Measurements from ENCODE around the gene PARD3.
A peak's percentile ranks its signal among the peaks of the same experiment; 100 is the strongest.
"Not testable (repeated sequence)": the region's sequence is repeated elsewhere in the genome, so short reads cannot be mapped to it uniquely, and the experiment has no call there.

PARD3 gene

GRCh38 chr10:34655286-34656170, 159.6 kb downstream of the PARD3 start:
- DNase-seq (ENCODE audit: insufficient read length, low spot score) (no peak), FAIRE-seq (peak; percentile 84)

DNA sequence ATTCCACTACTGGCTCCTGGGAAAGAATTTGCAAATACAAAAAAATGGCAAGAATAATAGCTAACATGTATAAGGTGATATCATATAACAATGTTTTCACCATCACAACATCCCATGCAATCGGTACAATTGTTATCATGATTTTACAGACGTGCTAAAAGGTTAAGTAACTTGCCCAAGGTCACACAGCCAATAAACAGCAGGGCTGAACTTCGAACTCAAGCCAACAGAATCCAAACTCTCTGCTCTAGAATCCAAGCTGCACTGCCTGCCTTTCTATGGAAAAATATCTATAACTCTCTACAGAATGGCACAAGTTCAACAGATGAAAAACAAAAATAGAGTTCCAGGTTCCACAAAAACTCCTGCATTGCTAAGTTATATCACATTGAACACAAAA, 160.9 kb downstream of the PARD3 start:
- FAIRE-seq, result no peak
- no peak for DNase-seq (ENCODE audit: insufficient read length, low spot score)

DNA sequence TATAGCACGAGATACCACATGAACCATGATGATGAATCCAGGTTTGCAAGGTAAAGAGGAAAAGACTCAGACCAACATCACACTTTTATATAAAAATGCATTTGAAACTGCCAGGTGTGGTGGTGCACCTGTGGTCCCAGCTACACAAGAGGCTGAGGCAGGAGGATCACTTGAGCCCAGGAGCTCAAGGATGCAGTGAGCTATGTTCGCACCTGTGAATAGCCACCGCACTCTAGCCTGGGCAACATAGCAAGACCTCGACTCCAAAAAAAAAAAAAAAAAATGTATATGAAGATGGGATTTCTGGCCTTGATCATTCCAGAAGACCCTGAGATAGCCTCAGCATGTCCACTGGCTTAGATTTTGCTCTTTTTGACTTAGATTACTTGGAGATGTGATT, 161.6 kb downstream of the PARD3 start:
- DNase-seq (ENCODE audit: insufficient read length, low spot score), result no peak
- no peak for FAIRE-seq

DNA sequence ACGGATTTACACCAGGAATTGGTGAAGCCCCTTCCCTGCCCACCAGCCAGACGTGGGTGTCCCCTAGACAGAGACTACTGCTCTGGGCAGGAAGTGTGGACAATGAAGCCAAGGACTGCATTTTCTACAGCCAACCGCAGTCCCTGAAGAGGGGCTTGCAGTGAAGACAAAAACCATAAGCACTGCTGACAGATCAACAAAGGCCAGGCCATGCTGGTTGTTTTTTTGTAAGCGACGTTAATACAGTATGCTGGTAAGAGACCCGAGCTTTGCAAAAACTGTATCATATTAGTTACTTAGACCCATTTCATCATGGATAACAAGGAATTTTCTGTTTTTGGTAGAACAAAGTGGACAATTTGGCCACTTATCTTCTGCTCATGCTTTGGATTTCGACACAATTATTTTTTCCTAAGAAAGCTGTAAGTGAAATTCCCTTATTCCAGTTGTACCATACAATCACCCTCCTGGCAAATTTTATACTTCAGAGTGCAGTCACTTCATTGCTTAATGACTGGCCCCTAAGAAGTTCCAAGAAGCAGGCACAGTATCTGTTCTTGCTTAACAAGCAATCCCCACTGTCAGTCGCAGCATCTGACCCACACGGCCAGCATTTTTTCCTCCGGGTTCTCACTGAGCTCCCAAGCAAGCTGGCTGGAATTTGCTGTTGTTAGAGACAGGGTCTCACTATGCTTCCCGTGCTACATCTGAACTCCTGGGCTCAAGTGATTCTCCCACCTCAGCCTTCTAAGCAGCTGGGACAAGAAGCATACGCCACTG, 163.5 kb downstream of the PARD3 start:
- no peak for FAIRE-seq
- DNase-seq (ENCODE audit: insufficient read length, low spot score), result no peak

DNA sequence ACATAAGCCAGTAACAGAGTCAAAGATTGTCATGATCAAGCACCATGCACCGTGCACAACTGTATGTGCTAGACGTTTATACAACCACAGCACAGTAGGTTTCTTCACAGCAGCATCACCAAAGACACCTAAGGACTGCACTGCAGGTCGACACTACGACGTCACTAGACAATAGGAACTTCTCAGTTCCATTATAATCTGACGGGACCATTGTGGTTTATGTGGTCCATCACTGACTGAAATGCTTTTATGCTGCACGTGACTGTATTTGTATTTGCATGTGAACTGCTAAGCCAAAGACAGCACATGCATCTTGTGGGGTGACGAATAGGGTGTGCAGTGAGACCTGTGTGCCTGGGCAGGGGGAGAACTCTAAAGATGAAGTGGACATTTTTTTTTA, 164.9 kb downstream of the PARD3 start:
- peak; percentile 31 for FAIRE-seq
- no peak for DNase-seq (ENCODE audit: insufficient read length, low spot score)

- FAIRE-seq (no peak), DNase-seq (ENCODE audit: insufficient read length, low spot score) (no peak)
Measured at GRCh38 chr10:34649385-34649784, 165.7 kb downstream of the PARD3 start.

DNA sequence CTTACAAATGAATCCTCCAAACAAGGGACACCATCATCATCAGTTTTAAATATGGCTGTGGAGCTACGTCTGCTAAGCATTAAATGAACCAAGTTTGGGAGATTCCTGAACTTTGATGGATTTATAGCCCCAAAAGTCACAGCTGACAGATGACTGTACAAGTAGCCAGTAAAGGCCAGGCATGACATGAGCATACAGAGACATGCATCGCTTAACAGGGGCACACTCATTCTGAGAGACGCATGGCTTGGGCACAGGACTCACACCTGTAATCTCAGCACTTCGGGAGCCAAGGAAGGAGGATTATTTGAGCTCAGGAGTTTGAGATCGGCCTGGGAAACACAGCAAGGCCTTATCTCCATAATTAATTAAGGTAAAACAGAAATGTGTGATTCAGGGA, 166.2 kb downstream of the PARD3 start:
- FAIRE-seq (no peak), DNase-seq (ENCODE audit: insufficient read length, low spot score) (no peak)

- DNase-seq (ENCODE audit: insufficient read length, low spot score) (no peak), FAIRE-seq (no peak)
Measured at GRCh38 chr10:34647875-34648865, 166.9 kb downstream of the PARD3 start.

GRCh38 chr10:34647160-34647559, 167.9 kb downstream of the PARD3 start:
- no peak for FAIRE-seq

DNA sequence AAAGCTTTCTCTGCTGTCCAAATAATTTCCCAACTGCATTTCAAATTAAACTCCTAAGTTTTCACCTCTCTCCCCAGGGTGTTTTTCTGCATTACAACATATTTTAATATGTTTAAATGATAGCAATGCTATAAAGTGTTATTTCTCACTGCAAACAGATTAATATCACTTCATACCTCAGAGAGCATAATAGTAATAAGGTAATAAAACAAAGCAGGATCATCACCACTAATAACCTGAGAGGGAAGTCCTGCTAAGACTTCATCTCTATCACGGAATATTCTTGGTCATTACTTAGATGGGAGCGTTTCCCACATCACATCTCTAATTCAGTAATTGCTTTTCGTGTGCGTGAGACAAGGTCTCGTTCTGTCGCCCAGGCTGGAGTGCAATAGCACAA, 168.8 kb downstream of the PARD3 start:
- DNase-seq (ENCODE audit: insufficient read length, low spot score) (no peak), FAIRE-seq (no peak)

More at GRCh38 chr10:34647160-34647559, 167.9 kb downstream of the PARD3 start:
- no peak for DNase-seq (ENCODE audit: insufficient read length, low spot score)

GRCh38 chr10:34644815-34645214, 170.3 kb downstream of the PARD3 start:
- FAIRE-seq; DNase-seq (ENCODE audit: insufficient read length, low spot score): not testable (repeated sequence)

DNA sequence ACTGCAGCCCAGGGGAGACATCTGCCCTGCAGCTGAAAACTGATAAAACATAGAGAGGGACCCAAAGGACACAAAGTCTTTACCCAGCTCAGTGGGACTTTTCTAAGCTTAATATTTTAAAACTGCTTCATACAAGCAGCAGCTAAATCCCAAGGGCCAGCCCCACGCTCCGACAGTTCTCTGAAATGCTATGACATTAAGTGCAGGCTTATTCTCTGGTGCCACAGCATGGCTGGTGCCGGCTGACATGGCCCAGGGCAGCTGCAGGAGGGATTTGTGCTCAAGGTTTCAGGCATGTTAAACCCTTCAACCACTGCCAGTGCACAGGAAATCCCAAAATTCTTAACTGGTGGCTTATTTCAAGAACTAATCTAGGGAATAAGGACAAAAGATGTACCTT, 170.9 kb downstream of the PARD3 start:
- DNase-seq (ENCODE audit: insufficient read length, low spot score) (no peak), FAIRE-seq (no peak)

DNA sequence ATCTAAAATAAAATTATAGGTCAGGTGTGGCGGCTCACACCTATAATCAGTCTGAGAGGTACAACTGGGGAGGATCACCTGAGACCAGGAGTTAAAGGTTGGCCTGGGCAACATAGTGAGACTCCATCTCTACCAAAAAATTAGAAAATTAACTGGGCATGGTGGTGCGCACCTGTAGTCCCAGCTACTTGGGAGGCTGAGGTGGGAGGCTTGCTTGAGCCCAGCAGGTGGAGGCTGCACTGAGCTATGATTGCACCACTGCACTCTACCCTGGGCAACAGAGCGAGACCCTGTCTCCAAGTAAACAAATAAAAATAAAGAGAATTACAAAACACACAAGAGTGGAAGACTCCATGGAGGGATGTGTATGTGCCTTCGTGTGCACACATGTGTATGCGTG, 171.5 kb downstream of the PARD3 start:
- FAIRE-seq (no peak), DNase-seq (ENCODE audit: insufficient read length, low spot score) (no peak)

DNA sequence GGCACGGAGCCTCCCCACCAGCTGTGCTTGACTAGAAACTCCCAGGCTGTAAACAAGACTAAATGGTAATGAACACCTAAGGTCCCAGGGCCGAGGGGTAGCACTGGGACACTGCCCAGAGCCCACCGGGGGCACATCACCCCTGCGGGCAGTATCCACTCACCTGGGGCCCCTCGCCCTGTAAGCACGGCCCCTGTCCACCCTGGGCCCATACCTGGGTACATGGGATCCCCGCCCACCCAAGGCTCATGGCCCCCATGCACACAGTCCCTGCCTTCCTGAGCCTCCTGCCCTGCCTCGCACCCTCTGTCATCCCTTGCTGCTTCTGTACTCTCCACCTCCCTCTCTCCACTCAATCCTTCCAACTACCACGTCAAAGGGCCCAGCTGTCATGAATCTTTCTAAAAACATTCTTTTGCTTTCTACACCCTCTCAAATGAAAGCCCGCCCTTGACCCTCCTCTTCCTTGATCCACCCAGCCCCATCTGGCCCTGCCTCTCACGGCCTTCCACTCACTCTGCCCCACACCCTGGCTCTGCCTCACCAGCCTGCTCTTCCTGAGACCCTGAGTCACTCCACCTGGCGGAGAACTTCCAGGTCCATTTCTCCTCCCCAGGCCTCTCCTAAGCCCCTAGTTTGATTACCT, 173.1 kb downstream of the PARD3 start:
- DNase-seq (ENCODE audit: insufficient read length, low spot score), result no peak
- no peak for FAIRE-seq

- no peak for DNase-seq (ENCODE audit: insufficient read length, low spot score)
- FAIRE-seq, result no peak
Measured at GRCh38 chr10:34641147-34641912, 173.8 kb downstream of the PARD3 start.

DNA sequence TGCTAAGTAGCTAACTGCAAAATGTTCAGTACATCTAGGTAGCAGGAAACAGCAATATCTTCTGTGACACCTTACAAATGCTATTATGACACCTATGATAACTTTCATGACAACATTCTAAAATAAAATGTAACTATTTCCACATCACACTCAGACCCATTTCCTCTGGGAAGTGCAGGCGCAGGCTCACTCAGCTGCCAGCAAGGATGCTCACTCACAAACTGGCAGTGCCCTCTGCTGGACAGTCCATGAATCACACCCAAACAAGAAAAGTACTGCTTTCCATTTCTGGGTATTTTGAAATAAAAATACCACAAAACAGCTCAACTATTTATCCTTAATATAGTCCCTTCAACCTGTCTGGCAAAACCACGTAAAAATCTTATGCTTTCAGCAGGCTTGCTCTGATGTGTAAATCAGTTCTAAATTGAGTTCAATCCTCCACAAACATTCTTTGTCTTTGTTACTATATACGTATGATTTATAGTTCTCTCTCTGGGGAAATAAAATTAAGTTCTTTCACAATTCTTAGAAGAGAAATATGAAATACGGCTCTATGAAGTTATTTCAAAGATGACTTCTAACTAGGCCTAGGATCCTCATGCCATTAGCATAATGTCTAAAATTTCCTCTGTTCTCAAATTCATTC, 176.6 kb downstream of the PARD3 start:
- FAIRE-seq, result peak; percentile 82

DNA sequence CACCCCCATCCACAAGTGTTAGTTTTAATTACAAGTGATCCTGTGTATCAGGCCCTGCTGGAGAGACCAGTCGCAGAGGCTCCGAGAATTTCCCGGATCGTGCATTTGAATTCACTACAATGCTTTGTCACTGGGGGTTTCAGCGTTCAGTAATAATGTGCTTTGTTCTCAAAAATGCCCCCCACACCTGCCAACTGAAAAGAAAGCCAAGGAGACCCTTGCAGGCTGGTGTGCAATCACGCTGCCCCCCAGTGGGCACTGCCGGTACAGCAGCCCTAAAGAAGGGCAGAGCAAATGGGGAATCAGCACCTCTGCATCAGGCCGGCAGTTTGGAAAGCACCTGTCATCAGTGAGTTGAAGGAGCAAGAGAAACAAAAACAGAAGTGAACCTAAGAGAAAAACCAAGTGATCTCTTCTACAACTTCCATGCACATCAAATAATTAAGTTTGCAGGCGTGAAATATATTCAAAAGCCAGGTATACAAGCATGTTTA, 177.6 kb downstream of the PARD3 start:
- FAIRE-seq (peak; percentile 91), DNase-seq (ENCODE audit: insufficient read length, low spot score) (peak; percentile 30)

More for the DNA sequence above, 176.6 kb downstream of the PARD3 start:
- peak; percentile 21 for DNase-seq (ENCODE audit: insufficient read length, low spot score)

GRCh38 chr10:34635111-34635510, 180.0 kb downstream of the PARD3 start:
- DNase-seq (ENCODE audit: insufficient read length, low spot score) (no peak), FAIRE-seq (no peak)

DNA sequence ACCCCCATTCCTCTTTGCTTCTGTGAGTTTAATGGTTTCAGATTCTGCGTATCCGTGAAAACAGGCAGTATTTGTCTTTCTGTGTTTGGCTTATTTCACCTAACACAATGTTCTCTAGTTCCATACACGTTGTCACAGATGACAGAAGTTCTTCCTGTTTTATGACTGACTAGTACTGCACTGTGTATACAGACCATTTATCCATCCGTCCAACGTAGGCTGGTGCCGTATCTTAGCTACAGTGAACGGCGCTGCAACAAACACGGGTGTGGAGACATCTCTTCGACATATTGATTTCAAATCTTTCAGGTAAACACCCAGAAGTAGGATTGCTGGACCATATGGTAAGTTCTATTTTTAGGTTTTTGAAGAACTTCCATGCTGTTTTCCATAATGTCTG, 181.7 kb downstream of the PARD3 start:
- no peak for FAIRE-seq
- no peak for DNase-seq (ENCODE audit: insufficient read length, low spot score)
